ENCODE results near the gene DOCK1.

Gene DOCK1

GRCh38 chr10:127073666-127074065, 168.4 kb downstream of the DOCK1 start:
- Histone ChIP-seq H3K36me3 (ENCODE audit: insufficient read depth, low read length) (peaks cover 13% of the 10 kb centered on the region; the same call in 1 of the 2 replicates), H2AFZ (ENCODE audit: low read length, unreplicated experiment) (no peak overlapping the region), H3K27ac (ENCODE audit: low read depth, low read length) (no peak overlapping the region), H3K4me1 (ENCODE audit: control insufficient read depth, insufficient read depth, low read length, unreplicated experiment) (no peaks in the 10 kb centered on the region), H3K4me3 (ENCODE audit: low read depth, low read length) (no peak overlapping the region), H3K79me2 (ENCODE audit: control insufficient read depth, insufficient read depth, low read length, unreplicated experiment) (no peaks in the 10 kb centered on the region), H3K27me3 (ENCODE audit: insufficient read depth, low read length) (no peaks in the 10 kb centered on the region)

- Histone ChIP-seq H3K27me3 (ENCODE audit: insufficient read depth, low read length) (no peaks in the 10 kb centered on the region), H3K4me1 (ENCODE audit: control insufficient read depth, insufficient read depth, low read length, unreplicated experiment) (no peaks in the 10 kb centered on the region), H3K36me3 (ENCODE audit: insufficient read depth, low read length) (peaks cover 9% of the 10 kb centered on the region; the same call in 1 of the 2 replicates), H2AFZ (ENCODE audit: low read length, unreplicated experiment) (no peak overlapping the region), H3K27ac (ENCODE audit: low read depth, low read length) (no peak overlapping the region), H3K4me3 (ENCODE audit: low read depth, low read length) (no peak overlapping the region), H3K79me2 (ENCODE audit: control insufficient read depth, insufficient read depth, low read length, unreplicated experiment) (no peaks in the 10 kb centered on the region)
Observed at GRCh38 chr10:127079392-127079791, 174.2 kb downstream of the DOCK1 start.

- Histone ChIP-seq H3K27me3 (ENCODE audit: insufficient read depth, low read length) (no peaks in the 10 kb centered on the region), H3K27ac (ENCODE audit: low read depth, low read length) (no peak overlapping the region), H3K4me1 (ENCODE audit: control insufficient read depth, insufficient read depth, low read length, unreplicated experiment) (no peaks in the 10 kb centered on the region), H3K36me3 (ENCODE audit: insufficient read depth, low read length) (peaks cover 9% of the 10 kb centered on the region; the same call in 1 of the 2 replicates), H2AFZ (ENCODE audit: low read length, unreplicated experiment) (no peak overlapping the region), H3K79me2 (ENCODE audit: control insufficient read depth, insufficient read depth, low read length, unreplicated experiment) (no peaks in the 10 kb centered on the region), H3K4me3 (ENCODE audit: low read depth, low read length) (no peak overlapping the region)
Observed at GRCh38 chr10:127080317-127080716, 175.1 kb downstream of the DOCK1 start.

GRCh38 chr10:127081851-127082345, 176.7 kb downstream of the DOCK1 start:
- no peaks in the 10 kb centered on the region for H3K4me1 ChIP-seq (ENCODE audit: control insufficient read depth, insufficient read depth, low read length, unreplicated experiment)
- H2AFZ ChIP-seq (ENCODE audit: low read length, unreplicated experiment), result no peak overlapping the region
- H3K27me3 ChIP-seq (ENCODE audit: insufficient read depth, low read length), result no peaks in the 10 kb centered on the region
- no peaks in the 10 kb centered on the region for H3K79me2 ChIP-seq (ENCODE audit: control insufficient read depth, insufficient read depth, low read length, unreplicated experiment)
- H3K36me3 ChIP-seq (ENCODE audit: insufficient read depth, low read length), result peaks cover 5% of the 10 kb centered on the region; the same call in 1 of the 2 replicates
- no peak overlapping the region for H3K4me3 ChIP-seq (ENCODE audit: low read depth, low read length)
- no peak overlapping the region for H3K27ac ChIP-seq (ENCODE audit: low read depth, low read length)

- H3K4me1 ChIP-seq (ENCODE audit: control insufficient read depth, insufficient read depth, low read length, unreplicated experiment), result no peaks in the 10 kb centered on the region
- no peak overlapping the region for H3K27ac ChIP-seq (ENCODE audit: low read depth, low read length)
- H3K4me3 ChIP-seq (ENCODE audit: low read depth, low read length), result no peak overlapping the region
- H3K79me2 ChIP-seq (ENCODE audit: control insufficient read depth, insufficient read depth, low read length, unreplicated experiment), result no peaks in the 10 kb centered on the region
- peaks cover 5% of the 10 kb centered on the region; the same call in 1 of the 2 replicates for H3K36me3 ChIP-seq (ENCODE audit: insufficient read depth, low read length)
- H3K27me3 ChIP-seq (ENCODE audit: insufficient read depth, low read length), result no peaks in the 10 kb centered on the region
- H2AFZ ChIP-seq (ENCODE audit: low read length, unreplicated experiment), result no peak overlapping the region
Observed at GRCh38 chr10:127082651-127083050, 177.4 kb downstream of the DOCK1 start.

- H2AFZ ChIP-seq (ENCODE audit: low read length, unreplicated experiment), result no peak overlapping the region
- no peaks in the 10 kb centered on the region for H3K27me3 ChIP-seq (ENCODE audit: insufficient read depth, low read length)
- H3K4me1 ChIP-seq (ENCODE audit: control insufficient read depth, insufficient read depth, low read length, unreplicated experiment), result no peaks in the 10 kb centered on the region
- no peaks in the 10 kb centered on the region for H3K79me2 ChIP-seq (ENCODE audit: control insufficient read depth, insufficient read depth, low read length, unreplicated experiment)
- no peak overlapping the region for H3K4me3 ChIP-seq (ENCODE audit: low read depth, low read length)
- H3K36me3 ChIP-seq (ENCODE audit: insufficient read depth, low read length), result peaks cover 5% of the 10 kb centered on the region; the same call in 1 of the 2 replicates
- H3K27ac ChIP-seq (ENCODE audit: low read depth, low read length), result no peak overlapping the region
Observed at GRCh38 chr10:127085957-127086356, 180.7 kb downstream of the DOCK1 start.

- no peaks in the 10 kb centered on the region for H3K4me1 ChIP-seq (ENCODE audit: control insufficient read depth, insufficient read depth, low read length, unreplicated experiment)
- no peak overlapping the region for H3K27ac ChIP-seq (ENCODE audit: low read depth, low read length)
- H3K4me3 ChIP-seq (ENCODE audit: low read depth, low read length), result no peak overlapping the region
- no peaks in the 10 kb centered on the region for H3K27me3 ChIP-seq (ENCODE audit: insufficient read depth, low read length)
- H3K36me3 ChIP-seq (ENCODE audit: insufficient read depth, low read length), result no peaks in the 10 kb centered on the region
- H3K79me2 ChIP-seq (ENCODE audit: control insufficient read depth, insufficient read depth, low read length, unreplicated experiment), result no peaks in the 10 kb centered on the region
- H2AFZ ChIP-seq (ENCODE audit: low read length, unreplicated experiment), result no peak overlapping the region
Observed at GRCh38 chr10:127088908-127089307, 183.7 kb downstream of the DOCK1 start.

GRCh38 chr10:127089446-127089845, 184.2 kb downstream of the DOCK1 start:
- no peaks in the 10 kb centered on the region for H3K79me2 ChIP-seq (ENCODE audit: control insufficient read depth, insufficient read depth, low read length, unreplicated experiment)
- H3K27me3 ChIP-seq (ENCODE audit: insufficient read depth, low read length), result no peaks in the 10 kb centered on the region
- H3K36me3 ChIP-seq (ENCODE audit: insufficient read depth, low read length), result no peaks in the 10 kb centered on the region
- H3K27ac ChIP-seq (ENCODE audit: low read depth, low read length), result no peak overlapping the region
- H3K4me1 ChIP-seq (ENCODE audit: control insufficient read depth, insufficient read depth, low read length, unreplicated experiment), result no peaks in the 10 kb centered on the region
- no peak overlapping the region for H2AFZ ChIP-seq (ENCODE audit: low read length, unreplicated experiment)
- H3K4me3 ChIP-seq (ENCODE audit: low read depth, low read length), result no peak overlapping the region

- no peaks in the 10 kb centered on the region for H3K79me2 ChIP-seq (ENCODE audit: control insufficient read depth, insufficient read depth, low read length, unreplicated experiment)
- no peak overlapping the region for H3K4me3 ChIP-seq (ENCODE audit: low read depth, low read length)
- no peaks in the 10 kb centered on the region for H3K4me1 ChIP-seq (ENCODE audit: control insufficient read depth, insufficient read depth, low read length, unreplicated experiment)
- H3K36me3 ChIP-seq (ENCODE audit: insufficient read depth, low read length), result no peaks in the 10 kb centered on the region
- no peaks in the 10 kb centered on the region for H3K27me3 ChIP-seq (ENCODE audit: insufficient read depth, low read length)
- no peak overlapping the region for H3K27ac ChIP-seq (ENCODE audit: low read depth, low read length)
- no peak overlapping the region for H2AFZ ChIP-seq (ENCODE audit: low read length, unreplicated experiment)
Observed at GRCh38 chr10:127090138-127090537, 184.9 kb downstream of the DOCK1 start.

GRCh38 chr10:127091354-127091753, 186.1 kb downstream of the DOCK1 start:
- no peak overlapping the region for H3K27ac ChIP-seq (ENCODE audit: low read depth, low read length)
- H3K4me1 ChIP-seq (ENCODE audit: control insufficient read depth, insufficient read depth, low read length, unreplicated experiment), result no peaks in the 10 kb centered on the region
- H3K27me3 ChIP-seq (ENCODE audit: insufficient read depth, low read length), result no peaks in the 10 kb centered on the region
- no peak overlapping the region for H2AFZ ChIP-seq (ENCODE audit: low read length, unreplicated experiment)
- H3K4me3 ChIP-seq (ENCODE audit: low read depth, low read length), result no peak overlapping the region
- no peaks in the 10 kb centered on the region for H3K79me2 ChIP-seq (ENCODE audit: control insufficient read depth, insufficient read depth, low read length, unreplicated experiment)
- no peaks in the 10 kb centered on the region for H3K36me3 ChIP-seq (ENCODE audit: insufficient read depth, low read length)

GRCh38 chr10:127092916-127093315, 187.7 kb downstream of the DOCK1 start:
- no peaks in the 10 kb centered on the region for H3K4me1 ChIP-seq (ENCODE audit: control insufficient read depth, insufficient read depth, low read length, unreplicated experiment)
- H3K36me3 ChIP-seq (ENCODE audit: insufficient read depth, low read length), result no peaks in the 10 kb centered on the region
- H3K27ac ChIP-seq (ENCODE audit: low read depth, low read length), result no peak overlapping the region
- H3K27me3 ChIP-seq (ENCODE audit: insufficient read depth, low read length), result no peaks in the 10 kb centered on the region
- no peaks in the 10 kb centered on the region for H3K79me2 ChIP-seq (ENCODE audit: control insufficient read depth, insufficient read depth, low read length, unreplicated experiment)
- no peak overlapping the region for H2AFZ ChIP-seq (ENCODE audit: low read length, unreplicated experiment)
- no peak overlapping the region for H3K4me3 ChIP-seq (ENCODE audit: low read depth, low read length)

Measured in ACC112 (cell line).